T-helper 9 cell (primary cell): ENCODE measurements around the gene SPRED2.

ENCODE experiments used
- DNase-seq: peaks from one replicate; pipeline ENCODE4 v3.0.0-alpha.2; 2020

SPRED2 gene

DNA sequence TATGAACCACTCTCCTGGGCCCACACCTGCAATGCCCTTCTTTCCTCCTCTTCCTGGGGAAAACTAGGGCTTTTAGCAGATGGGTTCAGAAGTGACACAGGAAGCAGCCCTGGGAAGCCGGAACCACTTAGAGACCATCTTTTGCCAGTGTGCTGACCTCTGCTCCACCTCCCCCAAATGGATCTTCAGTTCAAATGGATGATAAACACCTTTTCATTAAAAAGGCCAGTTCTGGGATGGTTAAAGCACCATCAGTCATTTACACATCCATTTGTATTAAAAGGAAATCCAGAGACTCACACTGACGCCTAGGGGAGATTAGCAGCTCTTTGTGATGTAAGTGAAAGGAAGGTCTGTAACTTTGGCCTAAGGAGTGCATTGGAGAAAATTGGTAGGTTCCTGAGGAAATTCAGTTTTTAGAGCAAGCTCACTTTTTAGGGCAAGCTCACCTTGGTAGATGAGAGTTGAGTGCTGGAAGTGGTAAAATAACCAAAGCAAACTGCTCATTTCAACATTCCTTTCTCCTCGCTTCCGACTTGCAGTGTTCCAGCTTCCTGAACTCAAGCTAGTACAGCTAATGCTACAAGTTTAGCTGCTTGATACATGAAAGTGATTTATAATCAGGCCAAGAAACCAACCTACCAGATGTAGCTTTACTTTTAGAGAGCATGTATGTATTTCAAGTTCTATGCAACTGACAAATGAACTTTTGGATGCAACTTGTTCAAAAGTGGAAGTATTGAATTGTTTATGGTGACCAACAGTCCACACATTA lies 157.1 kb downstream of the SPRED2 start:
- DNase-seq, result no peak

DNA sequence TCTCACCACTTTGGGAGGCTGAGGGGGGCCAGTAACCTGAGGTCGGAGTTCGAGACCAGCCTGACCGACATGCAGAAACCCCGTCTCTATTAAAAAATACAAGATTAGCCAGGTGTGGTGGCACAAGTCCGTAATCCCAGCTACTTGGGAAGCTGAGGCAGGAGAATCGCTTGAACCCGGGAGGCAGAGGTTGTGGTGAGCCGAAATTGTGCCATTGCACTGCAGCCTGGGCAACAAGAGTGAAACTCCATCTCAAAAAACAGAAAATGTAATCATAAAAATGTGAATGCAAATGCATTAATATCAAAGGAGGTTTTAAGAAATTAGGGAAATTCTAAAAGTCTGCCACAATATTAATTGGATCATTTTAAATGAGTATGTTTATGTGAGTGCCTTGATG lies 159.1 kb downstream of the SPRED2 start:
- no peak for DNase-seq

DNA sequence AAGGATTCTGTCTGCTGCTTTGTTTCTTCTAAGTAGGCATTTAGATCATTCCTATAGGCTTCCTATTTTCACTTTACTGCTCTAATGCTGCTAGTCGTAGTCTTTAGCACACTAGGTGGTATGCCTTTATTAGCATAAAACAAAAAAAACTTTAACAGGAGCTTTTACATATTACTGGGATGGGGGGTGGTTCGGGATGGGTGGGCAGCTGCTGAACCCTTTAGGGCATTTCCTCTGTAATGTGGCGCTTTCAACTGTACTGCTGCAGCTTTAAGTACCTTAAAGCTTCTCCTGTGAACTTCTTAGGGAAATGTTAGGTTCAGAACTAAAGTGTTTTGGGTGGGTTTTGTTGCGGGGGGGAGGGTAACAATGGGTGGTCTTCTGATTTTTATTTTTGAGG lies 163.4 kb downstream of the SPRED2 start:
- no peak for DNase-seq

DNA sequence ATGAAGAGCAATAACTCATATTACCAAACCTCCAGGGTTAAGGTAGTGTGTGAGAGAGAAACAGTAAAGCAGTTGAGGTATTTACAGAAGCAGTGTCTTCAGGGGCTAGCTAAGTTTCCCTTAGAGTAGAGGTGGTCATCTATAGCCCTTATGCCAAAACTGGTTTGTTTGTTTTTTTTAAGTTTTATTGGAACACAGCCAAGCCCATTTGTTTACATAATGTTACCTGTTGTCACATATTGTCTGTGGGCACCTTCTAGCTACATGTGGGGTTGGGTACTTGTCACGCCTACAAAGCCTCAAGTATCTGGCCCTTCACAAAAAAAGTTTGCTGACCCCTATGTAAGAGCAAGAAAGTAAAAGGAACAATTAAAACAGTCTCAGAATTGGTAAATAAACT lies 165.4 kb downstream of the SPRED2 start:
- no peak for DNase-seq

DNA sequence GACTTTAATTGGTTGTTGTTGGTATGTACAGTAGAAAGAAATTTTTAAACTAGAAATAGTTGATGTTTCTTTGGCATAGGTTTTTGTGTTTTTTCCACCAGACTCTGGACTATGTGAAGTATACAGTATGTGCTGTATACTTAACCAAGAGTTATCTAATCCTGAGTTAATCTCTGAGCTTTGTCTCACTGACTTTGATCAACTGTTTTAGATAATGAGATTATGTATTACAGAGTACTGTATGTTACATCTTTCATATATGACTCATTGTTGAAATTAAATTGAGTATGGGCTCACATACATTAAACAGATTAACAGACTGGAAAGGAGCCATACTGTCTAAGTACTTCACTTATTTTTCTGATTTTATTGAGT lies 166.7 kb downstream of the SPRED2 start:
- DNase-seq, result no peak

DNA sequence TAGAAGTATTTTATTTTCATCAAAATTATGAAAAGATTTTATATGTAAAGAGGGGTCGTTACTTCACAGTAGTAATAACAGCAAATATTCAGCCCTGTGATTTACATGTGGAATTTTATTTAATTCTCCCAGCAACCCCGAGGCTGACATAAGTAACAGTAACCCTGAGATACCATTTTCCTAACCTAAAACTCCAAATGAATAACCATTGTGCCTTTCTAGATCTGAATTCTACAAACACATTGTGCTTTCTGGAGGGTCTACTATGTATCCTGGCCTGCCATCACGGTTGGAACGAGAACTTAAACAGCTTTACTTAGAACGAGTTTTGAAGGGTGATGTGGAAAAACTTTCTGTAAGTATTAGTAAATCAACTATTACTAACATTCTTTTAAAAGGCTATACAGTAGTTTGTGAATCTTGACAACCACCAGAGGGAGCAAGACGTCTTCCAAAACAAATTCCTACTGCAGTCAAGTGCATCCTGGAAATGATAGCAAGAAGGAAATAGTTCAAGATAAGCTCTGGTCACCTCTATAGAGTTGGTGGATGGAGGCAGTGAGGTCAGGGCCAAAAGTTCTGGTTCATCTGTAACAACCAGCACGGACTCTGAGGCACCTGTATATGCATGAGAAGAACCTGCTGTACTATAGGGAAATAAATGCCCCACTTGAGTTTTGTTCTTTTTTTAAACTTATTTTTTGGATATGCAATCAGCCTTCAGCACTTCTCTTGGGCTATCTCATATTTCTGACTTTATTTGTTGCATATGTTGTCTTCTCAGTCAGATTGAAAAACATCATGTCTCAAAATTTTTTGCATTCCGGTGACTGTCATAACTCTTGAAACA lies 167.4 kb downstream of the SPRED2 start:
- DNase-seq, result no peak

DNA sequence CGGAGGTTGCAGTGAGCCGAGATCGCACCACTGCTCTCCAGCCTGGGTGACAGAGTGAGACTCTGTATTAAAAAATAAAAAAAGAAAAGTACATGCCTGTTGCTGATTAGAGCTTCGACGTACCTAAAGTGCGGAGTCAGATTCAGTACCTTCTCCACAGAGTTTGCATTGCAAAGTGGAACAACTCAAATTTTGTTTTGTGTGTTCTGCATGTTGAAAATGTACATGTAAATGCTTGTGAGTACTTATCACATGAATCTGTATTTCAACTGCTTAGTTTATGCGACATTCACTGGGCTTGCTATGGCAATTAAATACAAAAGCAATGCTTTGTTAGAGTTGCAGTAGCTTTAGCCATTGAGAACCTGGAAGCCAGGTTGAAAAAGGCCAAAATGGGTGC lies 168.4 kb downstream of the SPRED2 start:
- DNase-seq, result no peak

DNA sequence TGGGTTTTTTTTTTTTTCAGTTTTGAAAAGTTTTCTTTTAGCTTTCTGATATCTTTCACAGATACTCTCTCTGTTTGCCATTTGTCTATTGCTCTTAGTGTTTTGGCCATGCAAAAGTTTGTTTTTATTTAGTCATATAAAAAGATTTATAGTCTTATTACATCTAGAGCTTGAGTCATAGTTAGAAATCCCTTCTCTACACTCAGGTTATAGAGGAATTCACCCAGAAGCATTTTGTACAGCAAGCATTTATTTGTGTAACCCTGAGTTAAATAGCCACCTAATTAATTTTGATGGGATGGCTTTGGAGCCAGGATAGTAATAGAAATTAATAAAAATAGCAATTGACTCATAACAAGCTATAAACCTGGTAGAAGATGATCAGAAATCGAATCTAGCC lies 169.1 kb downstream of the SPRED2 start:
- no peak for DNase-seq

DNA sequence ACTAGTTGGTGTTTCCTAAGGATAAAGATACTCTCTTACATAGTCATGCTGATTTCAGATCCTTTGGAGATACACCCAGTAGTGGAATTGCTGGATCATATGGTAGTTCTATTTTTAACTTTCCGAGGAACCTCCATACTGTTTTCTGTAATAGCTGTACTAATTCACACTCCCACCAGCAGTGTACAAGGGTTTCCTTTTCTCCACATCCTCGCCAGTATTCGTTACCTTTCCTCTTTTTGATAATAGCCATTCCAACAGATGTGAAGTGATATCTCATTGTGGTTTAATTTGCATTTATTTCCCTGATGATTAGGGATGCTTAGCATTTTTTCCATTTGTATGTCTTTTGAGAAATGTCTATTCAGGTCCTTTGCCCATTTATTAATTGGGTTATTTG lies 170.7 kb downstream of the SPRED2 start:
- no peak for DNase-seq
